Caco-2 (cell line): ENCODE measurements around the gene OR6C65. TPM values are rescaled to one million over a fixed set of nuclear protein-coding genes. Genes with fewer than 3 reads are reported as not detected.

Source experiments
- BruUV-seq: library from RNA; stranded (reverse); fragments of 400-500 nt; replicated peaks from 2 replicates; lab custom pipeline; 2021; lab: Mats Ljungman, UMichigan
- CTCF ChIA-PET: fragments of 300-600 bp; sonication (Branson Sonifier 250); formaldehyde crosslinking; loops from one replicate; lab custom pipeline; 2022; ENCODE audit warnings: antibody characterized with exemption; lab: Charles Lee
- POLR2A ChIA-PET: fragments of 300-600 bp; sonication (Branson Sonifier 250); formaldehyde crosslinking; loops from one replicate; lab custom pipeline; 2022; ENCODE audit warnings: antibody characterized with exemption; lab: Charles Lee
- DNase-seq, 2 experiments: peaks; one replicate each; pipeline versions ENCODE4 v3.0.0 to v3.0.0-alpha.2; 2020 to 2022
- H3K27me3 ChIP-seq: replicated peaks from 2 replicates; pipeline ENCODE4 v1.6.0; 2011; ENCODE audit warnings: low read length; ENCODE audit not compliant: control insufficient read depth, insufficient read depth
- H3K36me3 ChIP-seq: 2 replicates; pipeline ENCODE4 v1.5.1; 2011; ENCODE audit warnings: low read length; ENCODE audit not compliant: control insufficient read depth, insufficient read depth
- H3K4me1 ChIP-seq: fragments of 250-450 bp; sonication (Bioruptor Pico); 2 replicates; pipeline ENCODE4 v1.5.1; 2020; ENCODE audit warnings: mild to moderate bottlenecking
- H3K4me3 ChIP-seq: 2 replicates; pipeline ENCODE4 v1.5.1; 2011; ENCODE audit warnings: low read depth, mild to moderate bottlenecking, control low read depth, low read length
- H3K9me3 ChIP-seq: fragments of 250-450 bp; sonication (Bioruptor Pico); 2 replicates; pipeline ENCODE4 v1.5.1; 2020; ENCODE audit warnings: mild to moderate bottlenecking, moderate library complexity
- H3K27ac Mint-ChIP-seq: one replicate; pipeline ENCODE4 v1.8.0; 2022; ENCODE audit warnings: mixed read lengths; ENCODE audit not compliant: unreplicated experiment
- H3K27me3 Mint-ChIP-seq: one replicate; pipeline ENCODE4 v1.8.0; 2022; ENCODE audit warnings: mixed read lengths; ENCODE audit not compliant: insufficient read depth, unreplicated experiment
- H3K36me3 Mint-ChIP-seq: one replicate; pipeline ENCODE4 v1.8.0; 2022; ENCODE audit warnings: mild to moderate bottlenecking, mixed read lengths; ENCODE audit not compliant: insufficient read depth, unreplicated experiment
- H3K4me1 Mint-ChIP-seq: one replicate; pipeline ENCODE4 v1.8.0; 2022; ENCODE audit warnings: low read depth, mixed read lengths; ENCODE audit not compliant: unreplicated experiment
- H3K4me3 Mint-ChIP-seq: one replicate; pipeline ENCODE4 v1.8.0; 2022; ENCODE audit warnings: mild to moderate bottlenecking, moderate library complexity, mixed read lengths; ENCODE audit not compliant: unreplicated experiment
- H3K9me3 Mint-ChIP-seq: one replicate; pipeline ENCODE4 v1.8.0; 2022; ENCODE audit warnings: mixed read lengths; ENCODE audit not compliant: unreplicated experiment
- intact Hi-C: fragments of 100-400 bp; cut with micrococcal nuclease; formaldehyde crosslinking; loops from one replicate; pipeline ENCODE4 v1.10.0; 2022; ENCODE audit not compliant: unreplicated experiment
- total RNA-seq: library from RNA; stranded (reverse); gene quantifications from 2 replicates; pipeline ENCODE4 v1.2.3, GENCODE V29; 2022
- TF ChIP-seq, protein P1 (sequence below), 2 experiments: fragments of 200-600 bp in 1 of 2; IDR thresholded peaks; 1 replicate in 1 of 2; 2 replicates in 1 of 2; pipeline versions ENCODE4 v1.5.1 to v1.8.0; 2011 to 2022; ENCODE audit warnings: antibody characterized with exemption in 1 of 2, control low read depth in 1 of 2, inconsistent platforms in 1 of 2, low read depth in 1 of 2, low read length in 1 of 2, mild to moderate bottlenecking in 1 of 2, moderate library complexity in 1 of 2; ENCODE audit not compliant: insufficient read depth in 1 of 2, severe bottlenecking in 1 of 2, unreplicated experiment in 1 of 2

Gene OR6C65
- total RNA-seq, 1 experiment from 2014 or later = not detected

- Histone ChIP-seq H3K4me1 (no peaks in the 10 kb centered on the region), H3K9me3 (no peaks in the 10 kb centered on the region), H3K36me3 (no peaks in the 10 kb centered on the region), H3K27me3 (no peaks in the 10 kb centered on the region), H3K4me3 (no peak within 1 kb of the TSS)
- ChIA-PET CTCF (interaction anchor here (0.6 kb wide), 1 partner anchor 285 kb away, joined by 3 read pairs; the partner anchor contains the start of gene CD63), POLR2A (no interaction called here)
- intact Hi-C loops = no loop called here
- TF ChIP-seq, protein P1, sequence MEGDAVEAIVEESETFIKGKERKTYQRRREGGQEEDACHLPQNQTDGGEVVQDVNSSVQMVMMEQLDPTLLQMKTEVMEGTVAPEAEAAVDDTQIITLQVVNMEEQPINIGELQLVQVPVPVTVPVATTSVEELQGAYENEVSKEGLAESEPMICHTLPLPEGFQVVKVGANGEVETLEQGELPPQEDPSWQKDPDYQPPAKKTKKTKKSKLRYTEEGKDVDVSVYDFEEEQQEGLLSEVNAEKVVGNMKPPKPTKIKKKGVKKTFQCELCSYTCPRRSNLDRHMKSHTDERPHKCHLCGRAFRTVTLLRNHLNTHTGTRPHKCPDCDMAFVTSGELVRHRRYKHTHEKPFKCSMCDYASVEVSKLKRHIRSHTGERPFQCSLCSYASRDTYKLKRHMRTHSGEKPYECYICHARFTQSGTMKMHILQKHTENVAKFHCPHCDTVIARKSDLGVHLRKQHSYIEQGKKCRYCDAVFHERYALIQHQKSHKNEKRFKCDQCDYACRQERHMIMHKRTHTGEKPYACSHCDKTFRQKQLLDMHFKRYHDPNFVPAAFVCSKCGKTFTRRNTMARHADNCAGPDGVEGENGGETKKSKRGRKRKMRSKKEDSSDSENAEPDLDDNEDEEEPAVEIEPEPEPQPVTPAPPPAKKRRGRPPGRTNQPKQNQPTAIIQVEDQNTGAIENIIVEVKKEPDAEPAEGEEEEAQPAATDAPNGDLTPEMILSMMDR (IDR thresholded peaks at IDR 0.05; ENCODE audit: insufficient read depth in 1 of 2, low read depth in 1 of 2, low read length in 1 of 2, severe bottlenecking in 1 of 2, unreplicated experiment in 1 of 2) = no peak
- H3K36me3 Mint-ChIP-seq = no peaks in the 10 kb centered on the region
- peaks cover 8% of the 10 kb centered on the region for H3K4me1 Mint-ChIP-seq
- no peak within 1 kb of the TSS for H3K4me3 Mint-ChIP-seq
- H3K27ac Mint-ChIP-seq = no peak within 1 kb of the TSS
- no peak for DNase-seq
- no TSS peak for BruUV-seq
- no peaks in the 10 kb centered on the region for H3K27me3 Mint-ChIP-seq
- peaks cover 18% of the 10 kb centered on the region for H3K9me3 Mint-ChIP-seq
Measured at GRCh38 chr12:55443776-55444175, 43.4 kb downstream of the OR6C65 start, which contains the start of gene OR6C2. OR6C2 (plus strand) TSS chr12:55444076; CDS start chr12:55452214, 8,138 bp downstream.

DNA sequence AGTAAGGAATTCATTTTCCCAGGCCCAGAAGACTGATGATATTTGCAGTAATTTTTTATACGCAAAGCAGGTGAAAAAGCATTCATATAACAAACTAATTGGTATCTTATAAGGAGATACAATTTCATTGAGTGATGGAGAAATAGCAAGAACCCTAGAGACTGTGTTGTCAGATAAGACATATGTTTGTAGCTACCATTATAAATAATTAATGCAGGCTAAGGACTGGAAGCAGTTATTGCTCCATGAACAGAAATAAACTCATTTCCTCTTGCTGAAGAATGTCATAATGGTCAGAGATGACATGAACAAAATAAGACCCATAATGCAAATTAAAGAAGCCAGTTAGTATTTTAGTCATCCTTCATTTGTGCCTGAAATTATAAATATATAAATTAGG lies 45.0 kb downstream of the OR6C65 start:
- Mint-ChIP-seq H3K4me3 (no peak overlapping the region), H3K27ac (no peak overlapping the region), H3K9me3 (peaks cover 6% of the 10 kb centered on the region), H3K27me3 (no peaks in the 10 kb centered on the region), H3K4me1 (peaks cover 8% of the 10 kb centered on the region), H3K36me3 (no peaks in the 10 kb centered on the region)
- Histone ChIP-seq H3K9me3 (no peaks in the 10 kb centered on the region), H3K36me3 (no peaks in the 10 kb centered on the region), H3K4me3 (no peak overlapping the region), H3K4me1 (no peaks in the 10 kb centered on the region), H3K27me3 (no peaks in the 10 kb centered on the region)
- POLR2A ChIA-PET = no interaction called here
- no peak for DNase-seq
- BruUV-seq = no TSS peak
- CTCF ChIA-PET = interaction anchor here (1.6 kb wide), 1 partner anchor 236 kb away, joined by 5 read pairs; a partner anchor contains a TSS
- intact Hi-C loops = no loop called here
- TF ChIP-seq, protein P1 (IDR thresholded peaks at IDR 0.05; ENCODE audit: insufficient read depth in 1 of 2, low read depth in 1 of 2, low read length in 1 of 2, severe bottlenecking in 1 of 2, unreplicated experiment in 1 of 2) = no peak

DNA sequence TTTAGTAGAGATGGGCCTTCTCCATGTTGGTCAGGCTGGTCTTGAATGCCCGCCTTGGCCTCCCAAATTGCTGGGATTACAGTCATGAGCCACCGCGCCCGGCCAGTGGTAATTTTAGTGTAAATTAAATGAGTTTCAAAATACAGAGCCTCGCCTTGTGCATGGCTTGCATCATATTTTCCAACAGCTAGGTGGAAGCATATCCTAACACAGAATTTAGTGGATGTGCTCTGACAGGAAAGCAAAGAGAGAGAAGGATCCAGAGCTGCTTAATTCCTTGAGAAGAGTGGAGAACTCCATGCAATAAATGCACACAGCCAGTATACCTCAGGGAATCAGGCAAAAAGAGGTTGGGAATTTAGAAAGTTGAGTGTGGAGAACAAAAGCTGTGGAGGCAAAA lies 46.0 kb downstream of the OR6C65 start:
- intact Hi-C loops = loop anchor here (1.0 kb wide), 2 partner anchors 173 to 257 kb away; no protein-coding TSS in a partner anchor
- Mint-ChIP-seq H3K36me3 (no peaks in the 10 kb centered on the region), H3K4me1 (peaks cover 8% of the 10 kb centered on the region), H3K9me3 (no peaks in the 10 kb centered on the region), H3K4me3 (no peak overlapping the region), H3K27me3 (no peaks in the 10 kb centered on the region), H3K27ac (no peak overlapping the region)
- Histone ChIP-seq H3K36me3 (no peaks in the 10 kb centered on the region), H3K4me3 (no peak overlapping the region), H3K4me1 (no peaks in the 10 kb centered on the region), H3K9me3 (no peaks in the 10 kb centered on the region), H3K27me3 (no peaks in the 10 kb centered on the region)
- no TSS peak for BruUV-seq
- ChIA-PET CTCF (interaction anchor here (0.9 to 1.6 kb wide), 4 partner anchors 9 to 235 kb away, joined by 3 to 10 read pairs (median 6); a partner anchor contains a TSS), POLR2A (no interaction called here)
- TF ChIP-seq, protein P1 (IDR thresholded peaks at IDR 0.05; ENCODE audit: insufficient read depth in 1 of 2, low read depth in 1 of 2, low read length in 1 of 2, severe bottlenecking in 1 of 2, unreplicated experiment in 1 of 2) = peak; percentile 25 to 51
- peak in 1 of 2 experiments; percentile 32 for DNase-seq
